Erythroblast (primary cell): ENCODE results near the gene MMP1.

Experiments
- DNase-seq, 2 experiments: peaks; one replicate each; lab custom pipeline; 2025; lab: John Stamatoyannopoulos, UW
- GATA1 ChIP-seq: IDR thresholded peaks from 2 replicates; pipeline ENCODE4 v1.6.1; 2011; ENCODE audit warnings: low read depth, mild to moderate bottlenecking, control low read depth, low read length, moderate library complexity
- POLR2A ChIP-seq: IDR thresholded peaks from 2 replicates; pipeline ENCODE4 v1.6.1; 2011; ENCODE audit warnings: mild to moderate bottlenecking, low read length

Gene MMP1

GRCh38 chr11:102788334-102788995 is 9.5 kb downstream of the MMP1 start:
- no peak for DNase-seq
- TF ChIP-seq POLR2A = no peak
- no peak for TF ChIP-seq GATA1

GRCh38 chr11:102784380-102784779 is 13.6 kb downstream of the MMP1 start:
- TF ChIP-seq POLR2A (no peak), GATA1 (no peak)
- DNase-seq = no peak

GRCh38 chr11:102783720-102784119 is 14.2 kb downstream of the MMP1 start:
- DNase-seq = no peak
- no peak for TF ChIP-seq POLR2A
- no peak for TF ChIP-seq GATA1

GRCh38 chr11:102783016-102783415 is 14.9 kb downstream of the MMP1 start:
- TF ChIP-seq POLR2A (no peak), GATA1 (no peak)
- no peak for DNase-seq

- DNase-seq = no peak
- TF ChIP-seq GATA1 = no peak
- no peak for TF ChIP-seq POLR2A
Measured at GRCh38 chr11:102781676-102782075, 16.3 kb downstream of the MMP1 start.

GRCh38 chr11:102780491-102780918 is 17.5 kb downstream of the MMP1 start, which contains the start of gene MMP10:
TSS of gene MMP10 (minus strand) at chr11:102780628. CDS start at chr11:102780591, 37 bp downstream.
- TF ChIP-seq GATA1 (no peak), POLR2A (no peak)
- DNase-seq = no peak

- DNase-seq = no peak
- TF ChIP-seq POLR2A (no peak), GATA1 (no peak)
Measured at GRCh38 chr11:102776454-102776853, 21.5 kb downstream of the MMP1 start.

GRCh38 chr11:102773386-102773785 is 24.6 kb downstream of the MMP1 start:
- no peak for DNase-seq
- TF ChIP-seq GATA1 (no peak), POLR2A (no peak)

- TF ChIP-seq POLR2A = no peak
- TF ChIP-seq GATA1 = no peak
- no peak for DNase-seq
Measured at GRCh38 chr11:102771351-102771750, 26.6 kb downstream of the MMP1 start.

- DNase-seq = no peak
- no peak for TF ChIP-seq GATA1
- no peak for TF ChIP-seq POLR2A
Measured at GRCh38 chr11:102770191-102770590, 27.8 kb downstream of the MMP1 start.

GRCh38 chr11:102767800-102768199 is 30.2 kb downstream of the MMP1 start:
- TF ChIP-seq POLR2A = no peak
- no peak for DNase-seq

- no peak for DNase-seq
- TF ChIP-seq POLR2A (no peak), GATA1 (no peak)
Measured at GRCh38 chr11:102763440-102763839, 34.5 kb downstream of the MMP1 start.

GRCh38 chr11:102762361-102762767 is 35.6 kb downstream of the MMP1 start:
- DNase-seq = no peak
- TF ChIP-seq GATA1 (no peak), POLR2A (no peak)

- TF ChIP-seq GATA1 (no peak), POLR2A (no peak)
- no peak for DNase-seq
Measured at GRCh38 chr11:102761646-102762238, 36.2 kb downstream of the MMP1 start.
